ENCODE measurements around the gene PHLPP1. TPM values are rescaled to one million over a fixed set of nuclear protein-coding genes. Genes with fewer than 3 reads are reported as not detected.

Gene PHLPP1
- polyA plus RNA-seq, 2 of the 4 experiments (the other 2 are of a cell fraction), result 6.5 to 12.1 TPM

GRCh38 chr18:62977512-62977911 is 262.2 kb downstream of the PHLPP1 start:
- ATAC-seq (no peak), FAIRE-seq (no peak), DNase-seq (ENCODE audit: low read depth in 1 of 2, low spot score in 1 of 2) (no peak)
- no peak overlapping the region for H3K4me3 ChIP-seq
- H3K9me3 ChIP-seq, result no peaks in the 10 kb centered on the region
- H3K27ac ChIP-seq, result no peak overlapping the region; a peak in 1 of 6 replicates
- WGBS (ENCODE audit: missing lambda C conversion rate), result 95% methylated on average over 4 of the region's 4 CpGs
- TF ChIP-seq EHF (CRISPR knock-in tag; IDR thresholded peaks at IDR 0.05), result no peak
- no peak for TF ChIP-seq CHD2 (IDR thresholded peaks at IDR 0.05; ENCODE audit: low read length, partially characterized antibody)
- no peak for TF ChIP-seq PHF8 (IDR thresholded peaks at IDR 0.05; ENCODE audit: borderline replicate concordance, low read depth)
- H3K4me2 ChIP-seq, result no peak overlapping the region
- peaks cover 30% of the 10 kb centered on the region for H3K4me1 ChIP-seq
- ChIA-PET POLR2A (no interaction called here), CTCF (interaction anchor here (1.5 kb wide), 1 partner anchor 393 kb away, joined by 4 read pairs; no protein-coding TSS in a partner anchor)

- 95% methylated on average over 22 of the region's 42 CpGs for WGBS (ENCODE audit: missing lambda C conversion rate)
- no peak for FAIRE-seq
Measured at GRCh38 chr18:62978251-62979049, 263.1 kb downstream of the PHLPP1 start.

GRCh38 chr18:62979176-62979575 is 263.8 kb downstream of the PHLPP1 start:
- H3K4me1 ChIP-seq, result peaks cover 31% of the 10 kb centered on the region
- no peak for DNase-seq (ENCODE audit: low read depth in 1 of 2, low spot score in 1 of 2)
- no peak for ATAC-seq
- CTCF ChIA-PET, result interaction anchor here (0.6 kb wide), 1 partner anchor 359 kb away, joined by 3 read pairs; no protein-coding TSS in a partner anchor
- TF ChIP-seq FOSB (CRISPR knock-in tag; IDR thresholded peaks at IDR 0.05) (no peak), SMC3 (IDR thresholded peaks at IDR 0.05) (no peak), MAFK (IDR thresholded peaks at IDR 0.05; ENCODE audit: partially characterized antibody) (no peak), RFX5 (IDR thresholded peaks at IDR 0.05) (no peak), MAZ (IDR thresholded peaks at IDR 0.05; ENCODE audit: borderline replicate concordance, low read depth, low read length) (no peak), JUN (IDR thresholded peaks at IDR 0.05) (no peak), E2F6 (IDR thresholded peaks at IDR 0.05; ENCODE audit: borderline replicate concordance, low read depth) (no peak), HOXA7 (CRISPR knock-in tag; IDR thresholded peaks at IDR 0.05) (no peak), HOXB5 (CRISPR knock-in tag; IDR thresholded peaks at IDR 0.05) (no peak), RCOR1 (IDR thresholded peaks at IDR 0.05; ENCODE audit: low read depth, low read length) (no peak)
- no peak overlapping the region; the same call in 2 of the 3 replicates for H3K4me2 ChIP-seq
- 73% methylated on average over 13 of the region's 13 CpGs for WGBS (ENCODE audit: missing lambda C conversion rate)
- H3K27ac ChIP-seq, result no peak overlapping the region
- no peak for FAIRE-seq
- POLR2A ChIA-PET, result no interaction called here
- no peaks in the 10 kb centered on the region for H3K9me3 ChIP-seq
- H3K4me3 ChIP-seq, result no peak overlapping the region

More at GRCh38 chr18:62978251-62979049, 263.1 kb downstream of the PHLPP1 start:
- no peak overlapping the region for H3K27ac ChIP-seq
- no peak overlapping the region for H3K4me2 ChIP-seq
- no peaks in the 10 kb centered on the region for H3K9me3 ChIP-seq
- TF ChIP-seq RFX5 (IDR thresholded peaks at IDR 0.05), result no peak
- no peak for TF ChIP-seq EP300 (IDR thresholded peaks at IDR 0.05)
- no peak for TF ChIP-seq ATOH8 (CRISPR knock-in tag; IDR thresholded peaks at IDR 0.05; ENCODE audit: low read depth)
- TF ChIP-seq FOSB (CRISPR knock-in tag; IDR thresholded peaks at IDR 0.05), result no peak
- no peak for TF ChIP-seq JUNB (IDR thresholded peaks at IDR 0.05)
- no peak for TF ChIP-seq NFE2L2 (conservative IDR thresholded peaks at IDR 0.05; ENCODE audit: low read length)
- no peak for TF ChIP-seq TP53 (CRISPR knock-in tag; IDR thresholded peaks at IDR 0.05)
- TF ChIP-seq MAFK (IDR thresholded peaks at IDR 0.05; ENCODE audit: partially characterized antibody), result no peak
- no peak for TF ChIP-seq ZC3H11A (IDR thresholded peaks at IDR 0.05)
- TF ChIP-seq MAX (IDR thresholded peaks at IDR 0.05), result no peak
- no peak for TF ChIP-seq ZSCAN20 (CRISPR knock-in tag; IDR thresholded peaks at IDR 0.05)
- no peak for TF ChIP-seq ELK1 (IDR thresholded peaks at IDR 0.05; ENCODE audit: low read depth, low read length)
- no peak for TF ChIP-seq RAD21 (conservative IDR thresholded peaks at IDR 0.05 in 1 of 2, IDR thresholded peaks at IDR 0.05 in 1 of 2)
- no peak for TF ChIP-seq HOXA7 (CRISPR knock-in tag; IDR thresholded peaks at IDR 0.05)
- no peak for TF ChIP-seq FOSL2 (IDR thresholded peaks at IDR 0.05)
- no peak for TF ChIP-seq FOSL2 (CRISPR knock-in tag; IDR thresholded peaks at IDR 0.05)
- no peak for TF ChIP-seq JUN (IDR thresholded peaks at IDR 0.05)
- no peak for TF ChIP-seq FOXS1 (CRISPR knock-in tag; IDR thresholded peaks at IDR 0.05)
- TF ChIP-seq ZNF302 (CRISPR knock-in tag; IDR thresholded peaks at IDR 0.05), result no peak
- TF ChIP-seq TFCP2L1 (CRISPR knock-in tag; IDR thresholded peaks at IDR 0.05), result no peak
- no peak for TF ChIP-seq CBX2 (IDR thresholded peaks at IDR 0.05; ENCODE audit: borderline replicate concordance, low read depth)
- POLR2A ChIA-PET, result no interaction called here
- no peak overlapping the region for H3K4me3 ChIP-seq
- DNase-seq (ENCODE audit: low read depth in 1 of 2, low spot score in 1 of 2), result no peak
- CTCF ChIA-PET, result interaction anchor here (0.6 to 1.5 kb wide), 2 partner anchors 358 to 394 kb away, joined by 3 to 4 read pairs; no protein-coding TSS in a partner anchor
- no peak for ATAC-seq
- peaks cover 31% of the 10 kb centered on the region for H3K4me1 ChIP-seq
